ENCODE data around the gene FAM13A. TPM values are rescaled to one million over a fixed set of nuclear protein-coding genes. Genes with fewer than 3 reads are reported as not detected.

The FAM13A gene
- total and polyA plus RNA-seq, 2 of the 8 experiments (the other 6 are each of a cell fraction or from before 2014, with no cell fraction given) = 7.1 to 16.5 TPM

DNA sequence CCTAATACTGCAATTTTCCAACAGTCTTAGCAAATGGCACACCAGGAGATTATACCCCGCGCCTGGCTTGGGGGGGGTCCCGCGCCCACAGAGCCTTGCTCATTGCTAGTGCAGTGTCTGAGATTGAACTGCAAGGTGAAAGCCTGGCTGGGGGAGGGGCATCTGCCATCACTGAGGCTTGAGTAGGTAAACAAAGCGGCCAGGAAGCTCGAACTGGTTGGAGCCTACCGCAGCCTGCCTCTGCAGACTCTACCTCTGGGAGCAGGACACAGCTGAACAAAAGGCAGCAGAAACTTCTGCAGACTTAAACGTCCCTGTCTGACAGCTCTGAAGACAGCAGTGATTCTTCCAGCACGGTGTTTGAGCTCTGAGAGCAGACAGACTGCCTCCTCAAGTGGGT is 186.6 kb downstream of the FAM13A start:
- Histone ChIP-seq H3K27me3 (replicated peaks in 1 of 4; ENCODE audit: control insufficient read depth in 3 of 4, extremely low read depth in 1 of 4, insufficient read depth in 3 of 4, low read length in 3 of 4) (no peaks in the 10 kb centered on the region), H3K4me1 (replicated peaks in 1 of 4; ENCODE audit: control insufficient read depth in 3 of 4, insufficient read depth in 4 of 4, low read length in 3 of 4) (no peaks in the 10 kb centered on the region), H2AK5ac (ENCODE audit: low read depth, low read length) (no peak overlapping the region), H3K4me2 (ENCODE audit: insufficient read depth in 1 of 2, low read depth in 2 of 2, low read length in 2 of 2) (no peak overlapping the region), H3K27ac (ENCODE audit: low read depth, low read length) (no peak overlapping the region), H2BK5ac (ENCODE audit: low read depth, low read length) (no peak overlapping the region), H2BK20ac (ENCODE audit: low read length) (no peak overlapping the region), H2BK15ac (ENCODE audit: low read length) (no peak overlapping the region), H2BK120ac (replicated peaks; ENCODE audit: low read depth, low read length) (no peak overlapping the region), H2BK12ac (ENCODE audit: low read depth, low read length) (no peak overlapping the region), H4K5ac (ENCODE audit: insufficient read length, low read depth, low read length) (no peak overlapping the region), H3K56ac (replicated peaks; ENCODE audit: insufficient read length, low read depth, low read length) (no peak overlapping the region), H4K8ac (ENCODE audit: extremely low read depth, insufficient read depth, low read length) (no peak overlapping the region), H3K79me1 (ENCODE audit: low read depth, low read length) (no peaks in the 10 kb centered on the region; the same call in 1 of the 2 replicates), H3K14ac (ENCODE audit: insufficient read length) (no peak overlapping the region), H4K91ac (replicated peaks; ENCODE audit: insufficient read length, low read length) (no peak overlapping the region), H3K9me3 (ENCODE audit: insufficient read depth in 2 of 2, low read depth in 1 of 2, low read length in 1 of 2) (peaks cover 5 to 8% of the 10 kb centered on the region in 2 experiments; a peak in 2 of 4 replicates), H2AFZ (ENCODE audit: low read length) (no peak overlapping the region), H3K4ac (replicated peaks; ENCODE audit: insufficient read length, low read depth, low read length) (no peak overlapping the region), H3K79me2 (ENCODE audit: control insufficient read depth in 1 of 2, insufficient read depth in 2 of 2, low read length in 2 of 2) (no peaks in the 10 kb centered on the region), H3K4me3 (ENCODE audit: extremely low read depth in 1 of 4, insufficient read depth in 2 of 4, low read depth in 3 of 4, low read length in 4 of 4) (no peak overlapping the region), H3K23ac (ENCODE audit: insufficient read length) (no peak overlapping the region), H4K20me1 (replicated peaks in 1 of 2; ENCODE audit: control insufficient read depth in 1 of 2, insufficient read depth in 2 of 2, low read length in 2 of 2) (no peaks in the 10 kb centered on the region), H3K18ac (ENCODE audit: extremely low read depth, low read length) (no peak overlapping the region), H3K36me3 (ENCODE audit: control insufficient read depth in 2 of 4, insufficient read depth in 4 of 4, low read length in 3 of 4) (no peaks in the 10 kb centered on the region; a peak in 1 of 8 replicates), H3K23me2 (ENCODE audit: low read depth, low read length) (no peaks in the 10 kb centered on the region), H3K9ac (replicated peaks in 1 of 4; ENCODE audit: extremely low read depth in 1 of 4, low read depth in 3 of 4, low read length in 3 of 4) (no peak overlapping the region)
- no peak for DNase-seq (ENCODE audit: low read depth in 1 of 2, low spot score in 2 of 2)
- POLR2A ChIA-PET (ENCODE audit: partially characterized antibody) = no interaction called here
- no peak for TF ChIP-seq POU5F1 (IDR thresholded peaks at IDR 0.05; ENCODE audit: low read depth, low read length)
- WGBS, 2 experiments (ENCODE audit: extremely low coverage in 1 of 2, insufficient coverage in 1 of 2, insufficient read length in 1 of 2, insufficient replicate concordance in 2 of 2, low coverage in 1 of 2, low lambda C conversion rate in 2 of 2, missing lambda C conversion rate in 1 of 2) = 98% methylated on average over 9 of the region's 9 CpGs; no CpG with 5 or more reads in 1 of the 2 experiments
- CTCF ChIA-PET (ENCODE audit: partially characterized antibody) = no interaction called here
- FAIRE-seq = no peak

Data from H1 (cell line).